Activated CD4-positive, alpha-beta T cell treated with anti-CD3 and anti-CD28 coated beads, Interleukin-2, Interleukin-4, amounts not matched to agents 100 ng/mL and 50 ng/mL, durations not matched to agents 16 hours and 8 hours (primary cell): ENCODE data around the gene USH1G.
"Not testable (repeated sequence)": the region's sequence is repeated elsewhere in the genome, so short reads cannot be mapped to it uniquely, and the experiment has no call there.

Source experiments
- DNase-seq: peaks from one replicate; pipeline ENCODE4 v3.0.0-alpha.2; 2020; ENCODE audit warnings: low spot score

Gene USH1G

DNA sequence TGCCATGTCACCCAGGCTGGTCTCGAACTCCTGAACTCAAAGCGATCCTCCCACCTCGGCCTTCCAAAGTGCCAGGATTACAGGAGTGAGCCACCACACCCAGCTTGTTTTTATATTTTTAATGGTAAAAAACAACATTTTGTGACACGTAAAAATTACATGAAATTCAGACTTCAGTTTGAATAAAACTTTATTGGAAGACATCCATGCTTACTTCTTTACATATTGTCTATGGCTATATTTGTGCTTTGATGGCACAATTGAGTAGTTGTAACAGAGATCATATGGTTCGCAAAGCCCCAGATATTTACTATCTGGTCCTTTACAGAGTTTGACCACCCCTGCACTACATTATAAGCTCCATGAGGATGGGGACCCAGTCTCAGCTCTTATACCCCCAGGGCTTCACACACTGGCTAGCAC lies 48.4 kb downstream of the USH1G start:
- no peak for DNase-seq

DNA sequence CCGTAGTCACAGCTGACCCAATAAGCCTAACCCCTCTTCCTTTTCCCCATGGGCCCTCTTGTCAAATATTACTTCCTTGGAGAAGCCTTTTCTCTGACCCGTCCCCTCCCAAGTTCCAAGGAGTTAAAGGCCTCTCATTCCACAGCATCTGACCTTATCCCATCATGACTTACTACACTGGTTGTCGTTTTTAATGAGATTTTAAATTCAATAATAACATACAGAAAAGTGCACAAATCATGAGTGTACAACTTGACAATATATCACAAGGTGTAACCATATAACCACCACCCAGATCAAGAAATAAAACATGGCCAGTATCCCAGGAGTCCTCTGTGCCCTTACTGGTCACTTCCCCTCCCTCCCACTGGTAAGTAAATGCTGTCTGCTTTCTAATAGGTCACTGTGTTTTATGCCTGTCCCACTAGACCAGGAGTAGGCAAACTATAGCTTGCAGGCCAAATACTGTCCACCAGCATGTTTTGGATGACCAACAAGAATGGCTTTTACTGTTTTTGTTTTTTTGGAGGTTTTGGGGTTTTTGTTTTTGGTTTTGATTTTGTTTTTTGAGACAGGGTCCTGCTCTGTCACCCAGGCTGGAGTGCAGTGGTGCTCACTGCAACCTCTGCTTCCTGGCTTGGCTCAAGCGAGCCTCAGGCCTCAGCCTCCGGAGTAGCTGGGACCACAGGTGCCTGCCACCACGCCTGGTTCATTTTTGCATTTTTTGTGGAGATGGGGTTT lies 49.0 kb downstream of the USH1G start:
- no peak for DNase-seq

DNA sequence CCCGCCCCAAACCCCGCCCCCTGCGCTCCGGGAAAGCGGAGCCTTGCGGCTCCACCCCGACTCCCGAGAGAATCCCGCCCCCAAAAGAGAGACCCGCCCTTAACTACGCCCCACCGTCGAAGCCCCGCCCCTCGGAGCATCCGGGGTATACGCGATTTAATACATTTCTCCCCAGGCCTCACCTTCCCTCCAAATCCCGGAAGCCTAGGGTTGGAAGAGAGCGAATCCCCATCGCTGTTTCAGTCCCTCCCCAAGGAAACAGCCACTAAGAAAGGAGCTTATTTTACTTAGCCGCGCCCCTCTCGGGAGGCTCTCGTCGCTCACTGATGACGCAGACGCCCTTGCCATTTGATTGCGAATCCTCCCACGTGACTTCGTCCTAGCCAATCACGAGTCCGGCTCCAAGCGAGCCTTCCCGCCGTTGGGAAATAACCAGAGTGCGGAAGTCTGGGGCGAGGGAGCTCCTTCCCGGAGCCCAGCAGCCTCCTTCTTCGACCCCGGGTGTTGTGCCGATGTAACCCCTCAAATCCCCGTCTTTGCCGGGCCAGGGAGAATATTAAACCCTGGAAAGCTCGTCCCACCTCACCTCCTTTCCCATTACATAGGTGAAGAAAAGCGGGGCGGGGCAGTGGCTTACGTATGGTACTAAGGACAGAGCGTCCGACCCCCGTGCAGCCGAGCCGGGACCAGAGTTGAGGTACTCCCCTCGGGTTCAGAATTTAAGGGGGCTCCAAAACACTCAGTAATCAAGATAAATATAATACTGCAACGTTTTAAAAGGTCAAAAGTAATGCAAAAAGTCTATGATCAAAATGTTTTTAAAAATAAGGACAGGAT lies 49.8 kb downstream of the USH1G start:
- peak; percentile 100 for DNase-seq

DNA sequence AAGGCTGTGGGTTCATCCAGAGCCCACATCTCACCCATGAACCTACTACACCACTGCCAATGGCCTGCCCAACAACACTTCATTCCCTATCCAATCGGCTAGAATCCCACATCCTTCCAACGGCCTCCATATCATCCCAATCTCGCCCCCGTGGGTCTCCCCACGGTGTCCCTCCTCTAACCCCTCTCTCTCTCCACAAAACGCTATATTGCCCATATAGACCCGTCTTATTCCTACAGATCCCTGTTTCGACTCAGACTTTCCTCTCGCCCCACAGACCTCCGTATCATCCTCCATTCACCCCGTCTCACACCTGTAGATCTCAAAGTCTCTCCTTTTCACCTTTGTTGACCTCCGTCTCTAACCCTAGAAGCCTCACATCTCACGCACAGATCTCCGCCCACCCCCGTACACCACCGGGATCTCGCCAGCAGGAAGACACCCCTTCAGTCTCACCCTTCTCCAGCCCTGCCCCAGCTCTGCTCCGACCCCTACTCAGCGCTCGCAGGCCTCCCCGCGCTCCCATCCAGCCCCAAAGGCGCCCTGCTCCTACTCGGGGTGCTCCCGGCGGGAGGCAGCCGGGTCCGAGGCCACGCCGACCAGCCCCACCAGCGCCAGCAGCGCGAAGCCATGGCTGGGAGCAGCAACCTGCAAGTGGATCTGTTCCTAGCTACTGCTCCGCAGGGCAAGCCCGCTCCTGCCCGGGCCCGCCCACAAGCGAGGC lies 50.6 kb downstream of the USH1G start, which contains the start of gene FDXR:
TSS of gene FDXR (minus strand) at position 682 of the 724 bp plus-strand sequence. CDS start at position 632, 50 bp downstream.
- DNase-seq, result no peak

DNA sequence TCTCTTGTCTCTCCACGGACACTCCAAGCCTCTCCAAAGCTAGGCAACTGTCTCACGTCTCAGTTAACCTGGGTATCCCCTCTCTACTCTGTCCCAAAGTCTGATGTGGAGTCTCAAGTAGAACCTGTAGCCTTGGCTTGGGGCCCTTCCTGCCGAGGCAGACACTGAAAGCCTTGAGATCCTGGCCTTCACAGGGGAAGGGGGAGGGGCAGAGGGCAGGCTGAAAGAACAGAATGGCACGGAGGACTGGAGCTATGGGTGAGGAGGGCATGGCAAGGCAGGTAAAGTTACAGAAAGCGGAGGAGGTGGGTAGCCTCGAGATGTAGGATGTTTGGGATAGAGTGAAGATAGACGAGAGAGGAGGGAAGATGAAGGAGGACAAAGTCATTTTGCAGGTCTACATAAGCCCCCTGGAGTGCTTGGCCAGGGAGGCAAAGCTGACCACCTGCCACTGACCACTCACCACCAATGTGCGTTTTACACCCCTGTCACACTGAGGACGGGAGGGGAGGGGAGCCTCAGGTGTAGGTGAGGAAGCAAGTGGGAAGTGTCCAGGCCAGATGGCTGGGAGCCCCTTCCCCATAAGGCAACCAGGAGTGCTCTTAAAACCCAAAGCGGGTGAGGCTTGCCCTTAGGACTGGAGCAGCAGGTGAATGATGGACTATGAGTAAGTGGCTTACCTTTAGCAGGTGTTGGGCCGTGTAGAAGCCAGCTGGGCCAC lies 51.5 kb downstream of the USH1G start:
- no peak for DNase-seq

DNA sequence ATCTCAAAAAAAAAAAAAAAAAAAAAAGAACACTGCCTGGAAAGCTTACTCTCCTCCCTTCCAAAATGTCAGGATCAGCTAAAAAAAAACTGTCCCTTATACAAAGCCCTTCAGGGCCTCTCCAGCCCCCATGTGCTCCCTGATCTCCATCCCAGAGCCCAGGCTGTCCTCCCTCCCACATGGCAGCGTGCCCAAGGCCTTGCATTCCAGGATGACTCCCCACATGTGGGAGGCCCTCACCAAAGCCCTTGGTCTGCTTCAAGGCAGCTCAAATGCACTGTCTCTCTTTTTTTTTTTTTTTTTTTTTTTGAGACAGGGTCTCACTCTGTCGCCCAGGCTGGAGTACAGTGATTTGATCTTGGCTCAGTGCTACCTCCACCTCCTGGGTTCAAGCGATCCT lies 52.5 kb downstream of the USH1G start:
- no peak for DNase-seq

DNA sequence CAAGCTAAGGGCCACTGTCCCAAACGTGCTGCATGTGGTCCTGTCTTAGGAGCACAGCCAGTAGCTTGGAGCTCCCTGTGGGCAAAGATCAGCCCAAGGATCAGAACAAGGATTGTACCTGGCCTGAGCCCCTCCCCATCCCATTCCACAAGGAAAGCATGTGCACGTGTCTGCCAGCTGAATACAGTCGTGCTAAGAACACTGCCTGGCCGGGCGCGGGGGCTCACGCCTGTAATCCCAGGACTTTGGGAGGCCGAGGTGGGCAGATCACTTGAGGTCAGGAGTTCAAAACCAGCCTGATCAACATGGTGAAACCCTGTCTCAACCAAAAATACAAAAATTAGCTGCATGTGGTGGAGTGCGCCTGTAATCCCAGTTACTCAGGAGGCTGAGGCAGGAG lies 53.0 kb downstream of the USH1G start:
- not testable (repeated sequence) for DNase-seq

DNA sequence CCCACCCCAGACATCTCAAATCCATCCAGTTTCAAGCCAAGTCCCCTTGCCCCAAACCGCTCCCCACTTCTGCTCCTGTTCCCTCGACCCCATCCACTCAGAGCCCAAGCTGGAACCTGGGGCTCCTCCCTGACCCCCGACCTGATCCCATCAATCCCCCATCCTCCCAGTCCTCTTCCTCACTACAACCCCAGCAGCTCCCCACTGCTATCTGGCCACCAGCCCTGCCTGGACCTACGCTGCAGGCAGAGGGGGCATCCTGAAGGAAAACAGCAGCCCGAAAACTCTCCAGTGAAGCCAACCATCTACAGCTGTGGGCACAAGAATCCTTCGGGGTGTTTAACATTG lies 54.2 kb downstream of the USH1G start:
- DNase-seq, result no peak

DNA sequence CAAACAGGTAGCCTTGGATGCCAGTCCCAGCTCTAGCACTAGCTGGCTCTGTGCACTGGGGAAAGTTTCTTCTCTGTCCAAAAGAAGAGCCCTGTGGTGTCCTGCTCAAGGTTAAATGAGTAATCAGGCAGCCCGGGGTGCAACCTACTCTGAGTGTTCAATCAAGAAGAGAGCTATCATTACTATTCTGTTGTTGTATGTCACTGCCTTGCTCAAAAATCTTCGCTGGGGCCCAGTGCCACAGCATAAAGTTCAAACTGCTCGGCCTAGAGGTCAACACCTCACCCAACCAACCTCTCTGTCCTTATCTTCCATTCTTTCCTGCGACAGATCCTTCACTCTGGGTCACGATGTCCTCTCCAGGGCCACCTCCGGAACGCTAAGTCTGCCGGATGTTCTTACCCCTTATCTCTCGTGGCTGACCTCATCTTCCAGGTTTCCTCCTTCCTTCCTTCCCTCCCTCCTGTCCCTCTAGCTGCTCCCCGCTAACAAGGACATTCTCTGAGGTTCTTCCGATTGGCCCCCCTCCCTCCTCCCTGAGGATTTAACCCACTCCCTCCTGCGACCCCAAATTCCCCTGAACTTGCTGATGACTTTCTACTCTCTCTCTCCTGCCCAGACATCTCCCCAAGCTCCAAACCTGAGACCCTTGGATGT lies 54.7 kb downstream of the USH1G start:
- DNase-seq, result no peak

DNA sequence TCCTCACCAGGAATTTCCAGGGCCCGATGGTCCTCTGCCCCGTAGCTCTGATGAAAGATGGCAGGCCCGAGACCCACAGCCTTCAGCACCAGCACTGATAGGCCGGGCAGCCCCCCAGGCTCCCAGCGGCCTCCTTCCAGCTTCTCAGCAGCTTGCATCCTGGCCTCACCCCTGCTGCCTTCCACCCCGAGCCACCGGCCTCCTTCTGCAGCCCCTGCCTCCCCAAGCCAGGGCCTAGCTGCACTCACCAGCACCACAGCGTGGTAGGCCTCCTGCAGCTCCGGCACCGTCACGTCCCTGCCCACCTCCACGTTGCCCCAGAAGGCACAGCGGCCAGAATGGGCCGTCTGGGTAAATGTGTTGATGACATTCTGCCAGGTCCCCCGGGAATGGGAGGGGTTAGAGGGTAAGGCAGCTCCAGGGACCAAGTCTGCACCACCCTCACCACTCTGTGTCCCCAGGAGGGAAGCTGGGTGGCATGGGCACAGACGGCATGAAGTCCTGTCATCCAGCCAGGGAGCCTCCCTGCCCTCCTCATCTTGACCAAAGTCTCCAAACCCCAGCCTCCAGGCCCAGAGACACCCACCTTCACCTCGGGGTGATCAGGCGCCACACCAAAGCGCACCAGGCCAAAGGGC lies 56.7 kb downstream of the USH1G start:
- no peak for DNase-seq
